Activated CD8-positive, alpha-beta memory T cell treated with anti-CD3 and anti-CD28 coated beads for 36 hours (primary cell): ENCODE measurements around the gene CYP2E1. TPM values are rescaled to one million over a fixed set of nuclear protein-coding genes. Genes with fewer than 3 reads are reported as not detected.
"Not testable (repeated sequence)": the region's sequence is repeated elsewhere in the genome, so short reads cannot be mapped to it uniquely, and the experiment has no call there.

Source experiments
- CTCF ChIA-PET: fragments of 350-600 bp; sonication (Branson Sonifier 250); formaldehyde crosslinking; loops from one replicate; lab custom pipeline; 2021; ENCODE audit warnings: antibody characterized with exemption; lab: Charles Lee
- POLR2A ChIA-PET: fragments of 350-600 bp; sonication (Branson Sonifier 250); formaldehyde crosslinking; loops from one replicate; lab custom pipeline; 2021; ENCODE audit warnings: antibody characterized with exemption; lab: Charles Lee
- total RNA-seq, 2 experiments: library from RNA; stranded (reverse); gene quantifications; one replicate each; pipeline ENCODE4 v1.2.3, GENCODE V29; 2021

CYP2E1 gene
- total RNA-seq, 2 experiments from 2014 or later, result 0.44 TPM; not detected in 1

GRCh38 chr10:133525444-133525843 is 1.7 kb upstream of the CYP2E1 start:
- ChIA-PET CTCF (no interaction called here), POLR2A (no interaction called here)

GRCh38 chr10:133527771-133528271 is 658 bp downstream of the CYP2E1 start:
- POLR2A ChIA-PET, result no interaction called here
- CTCF ChIA-PET, result no interaction called here

GRCh38 chr10:133528296-133528844 is 1.2 kb downstream of the CYP2E1 start:
- POLR2A ChIA-PET, result no interaction called here
- CTCF ChIA-PET, result no interaction called here

- ChIA-PET POLR2A (no interaction called here), CTCF (no interaction called here)
Observed at GRCh38 chr10:133528845-133529575, 1.8 kb downstream of the CYP2E1 start.

GRCh38 chr10:133529576-133529946 is 2.4 kb downstream of the CYP2E1 start:
- CTCF ChIA-PET, result no interaction called here
- POLR2A ChIA-PET, result no interaction called here

- CTCF ChIA-PET, result interaction anchor here (1.0 kb wide), 1 partner anchor 10 kb away, joined by 3 read pairs; no protein-coding TSS in a partner anchor
- POLR2A ChIA-PET, result no interaction called here
Observed at GRCh38 chr10:133530506-133530905, 3.3 kb downstream of the CYP2E1 start.

- CTCF ChIA-PET, result no interaction called here
Observed at GRCh38 chr10:133532871-133533270, 5.7 kb downstream of the CYP2E1 start.

DNA sequence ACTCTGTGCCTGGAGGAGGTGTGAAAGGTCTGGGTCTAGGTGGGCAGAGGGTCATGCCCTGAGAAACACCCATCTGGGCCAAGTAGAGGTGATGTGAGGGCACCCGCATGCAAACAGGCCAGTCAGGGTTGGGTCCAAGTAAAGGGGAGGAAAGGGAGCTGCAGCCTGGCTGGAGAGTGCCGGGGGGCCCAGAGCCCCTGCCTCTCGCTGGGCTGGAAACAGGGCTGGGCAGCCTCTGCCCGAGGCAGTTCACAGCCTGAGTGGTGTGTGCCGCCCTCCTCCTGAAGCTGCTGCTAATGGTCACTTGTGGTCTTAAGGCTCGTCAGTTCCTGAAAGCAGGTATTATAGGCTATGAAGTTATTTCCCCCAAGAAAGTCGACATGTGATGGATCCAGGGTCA is 7.3 kb downstream of the CYP2E1 start:
- CTCF ChIA-PET, result interaction anchor here (0.8 kb wide), 1 partner anchor 96 kb away, joined by 3 read pairs; no protein-coding TSS in a partner anchor
- POLR2A ChIA-PET, result no interaction called here

More at GRCh38 chr10:133532871-133533270, 5.7 kb downstream of the CYP2E1 start:
- POLR2A ChIA-PET, result no interaction called here

DNA sequence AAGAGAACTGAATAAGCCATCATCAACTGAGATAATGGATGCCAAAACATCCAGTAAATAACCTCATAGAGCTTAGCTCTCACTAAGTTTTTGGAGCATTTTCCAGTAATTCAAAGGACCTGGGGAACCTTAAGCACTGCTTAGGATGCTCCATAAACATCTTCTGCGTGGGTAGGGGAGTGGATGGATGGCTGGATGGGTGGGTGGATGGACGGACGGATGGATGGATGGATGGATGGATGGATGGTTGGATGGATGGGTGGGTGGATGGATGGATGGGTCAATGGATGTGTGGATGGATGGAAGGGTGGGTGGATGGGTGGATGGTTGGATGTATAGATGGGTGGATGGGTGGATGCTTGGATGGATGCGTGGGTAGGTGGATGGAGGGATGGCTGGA is 9.0 kb downstream of the CYP2E1 start:
- CTCF ChIA-PET, result no interaction called here
- POLR2A ChIA-PET, result no interaction called here

- ChIA-PET CTCF (no interaction called here), POLR2A (no interaction called here)
Observed at GRCh38 chr10:133537546-133538545, 10.7 kb downstream of the CYP2E1 start.

GRCh38 chr10:133541441-133541975 is 14.3 kb downstream of the CYP2E1 start:
- CTCF ChIA-PET, POLR2A ChIA-PET: not testable (repeated sequence)

GRCh38 chr10:133544506-133544905 is 17.3 kb downstream of the CYP2E1 start:
- POLR2A ChIA-PET, result no interaction called here
- CTCF ChIA-PET, result no interaction called here

DNA sequence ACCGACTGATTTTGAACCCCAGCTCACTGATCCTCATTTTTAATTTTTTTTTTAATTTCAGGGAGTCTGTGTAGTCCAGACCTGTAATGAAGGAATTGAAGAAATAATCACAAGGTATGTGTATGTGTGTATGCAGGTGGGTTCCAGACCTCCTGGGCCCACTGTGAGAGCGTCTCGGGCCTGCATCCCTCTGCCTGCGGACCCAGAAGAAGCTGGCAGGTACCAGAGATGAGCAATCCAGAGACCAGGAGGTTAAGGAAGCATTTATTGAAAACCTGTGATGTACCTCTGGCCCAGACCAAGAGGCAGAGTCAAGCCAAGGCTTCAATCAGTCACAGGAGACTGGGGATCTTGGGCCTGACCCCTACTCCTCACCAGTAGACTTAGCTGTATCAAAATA is 27.4 kb downstream of the CYP2E1 start:
- ChIA-PET CTCF (no interaction called here), POLR2A (no interaction called here)

- ChIA-PET CTCF (no interaction called here), POLR2A (no interaction called here)
Observed at GRCh38 chr10:133555521-133555920, 28.4 kb downstream of the CYP2E1 start.

DNA sequence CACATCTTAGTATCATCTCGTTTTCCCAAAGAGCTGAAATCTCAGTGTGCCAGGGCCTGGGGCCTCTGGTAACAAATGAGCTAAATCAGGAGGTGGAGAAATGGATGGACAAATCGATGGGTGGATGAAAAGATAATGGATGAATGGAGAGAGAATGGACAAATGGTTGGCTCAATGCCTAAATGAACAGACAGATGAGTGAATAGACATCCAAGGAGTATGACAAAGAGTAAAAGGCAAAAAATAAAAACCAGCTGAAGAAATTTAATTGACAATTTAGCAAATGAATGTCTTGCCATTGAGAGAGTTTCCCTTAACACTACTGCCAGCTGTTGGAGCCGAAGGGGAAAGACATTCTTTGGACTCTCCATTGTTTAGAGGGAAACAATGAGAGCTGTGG is 30.2 kb downstream of the CYP2E1 start:
- ChIA-PET POLR2A (no interaction called here), CTCF (no interaction called here)

- CTCF ChIA-PET, result no interaction called here
- POLR2A ChIA-PET, result no interaction called here
Observed at GRCh38 chr10:133559216-133559615, 32.1 kb downstream of the CYP2E1 start.

- CTCF ChIA-PET, result no interaction called here
Observed at GRCh38 chr10:133564816-133565215, 37.7 kb downstream of the CYP2E1 start.

DNA sequence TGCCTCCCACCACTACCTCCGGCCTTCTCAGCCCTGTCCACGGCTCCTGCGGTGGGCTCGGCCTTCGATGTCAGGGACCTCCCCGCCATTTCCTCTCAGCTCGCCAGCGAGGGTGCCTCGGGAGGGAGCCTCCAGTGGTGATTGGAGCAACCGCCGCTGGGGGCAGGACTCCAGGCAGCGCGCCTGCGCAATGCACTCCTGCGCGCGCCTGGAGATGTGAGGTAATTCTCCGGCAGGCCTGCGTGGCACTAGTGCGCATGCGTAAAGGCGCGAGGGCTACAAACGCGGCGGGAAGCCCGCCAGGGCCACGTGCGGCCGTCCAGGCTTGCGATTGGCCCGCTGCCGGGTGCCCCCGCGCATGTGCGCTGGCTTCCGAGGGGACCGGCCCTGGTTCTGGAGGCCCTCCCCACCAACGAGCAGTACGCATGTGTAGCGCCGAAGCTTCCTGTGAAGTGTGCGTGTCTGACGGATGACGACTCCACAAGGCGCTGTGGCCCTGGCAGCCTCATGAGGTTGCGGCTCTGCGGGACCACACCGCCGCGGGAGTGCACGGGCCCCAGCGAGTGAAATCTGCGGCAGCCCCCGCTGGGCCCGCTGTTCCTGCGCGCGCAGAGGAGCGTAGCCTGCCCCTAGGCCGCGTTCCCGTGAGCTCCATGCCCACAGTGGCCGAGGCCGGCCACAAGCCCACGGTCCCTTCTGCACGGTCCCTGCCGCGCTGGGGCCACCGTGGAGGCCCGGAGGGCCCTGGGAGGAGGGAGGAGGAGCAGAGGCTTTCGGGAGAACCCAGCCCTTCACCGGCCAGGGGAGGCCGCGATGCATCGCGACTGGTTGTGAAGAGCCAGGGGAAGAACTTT is 38.5 kb downstream of the CYP2E1 start, which contains the start of gene SYCE1:
SYCE1 (minus strand) TSS at position 143 of the 854 bp plus-strand sequence; CDS start at position 89, 54 bp downstream.
- CTCF ChIA-PET, result no interaction called here

More at GRCh38 chr10:133564816-133565215, 37.7 kb downstream of the CYP2E1 start:
- POLR2A ChIA-PET, result no interaction called here

GRCh38 chr10:133567119-133567518 is 40.0 kb downstream of the CYP2E1 start:
- ChIA-PET CTCF (no interaction called here), POLR2A (no interaction called here)

More for the DNA sequence above, 38.5 kb downstream of the CYP2E1 start, which contains the start of gene SYCE1:
- POLR2A ChIA-PET, result no interaction called here
